Urinary bladder (tissue), 4 donors: Measurements from ENCODE around the gene TMCO4. TPM values are rescaled to one million over a fixed set of nuclear protein-coding genes. Genes with fewer than 3 reads are reported as not detected.

Experiments used
- DNase-seq: peaks from one replicate; pipeline ENCODE4 v3.0.0-alpha.2; 2015; ENCODE audit errors: extremely low spot score
- H3K27ac ChIP-seq: one replicate; pipeline ENCODE4 v1.5.1; 2013; ENCODE audit warnings: low read depth, mild to moderate bottlenecking, moderate library complexity
- H3K36me3 ChIP-seq: one replicate; pipeline ENCODE4 v1.6.1; 2013; ENCODE audit warnings: mild to moderate bottlenecking, moderate library complexity; ENCODE audit not compliant: insufficient read depth
- H3K4me1 ChIP-seq: one replicate; pipeline ENCODE4 v1.6.1; 2013; ENCODE audit warnings: mild to moderate bottlenecking, moderate library complexity; ENCODE audit not compliant: insufficient read depth
- H3K4me3 ChIP-seq: one replicate; pipeline ENCODE4 v1.5.1; 2013; ENCODE audit warnings: low read depth, low read length
- WGBS: extraction: QIAGEN DNeasy Blood & Tissue Kit; methylation state at CpG from one replicate; pipeline ENCODE4 v1.1.7; 2013; 5-methylcytosine and 5-hydroxymethylcytosine counted together
- polyA plus RNA-seq: library from polyadenylated mRNA; stranded (reverse); fragments of 200-250 nt; gene quantifications from one replicate; pipeline ENCODE4 v1.2.3, GENCODE V29; 2013
- total RNA-seq: library from RNA; depleted of rRNA; stranded (reverse); fragments of >200 nt; gene quantifications from one replicate; pipeline ENCODE4 v1.2.3, GENCODE V29; 2014
- donor health status: healthy with polysubstance abuse.
- donor health status: healthy.

TMCO4 gene
- total and polyA plus RNA-seq, 2 donors, result 12.7 to 19.9 TPM

DNA sequence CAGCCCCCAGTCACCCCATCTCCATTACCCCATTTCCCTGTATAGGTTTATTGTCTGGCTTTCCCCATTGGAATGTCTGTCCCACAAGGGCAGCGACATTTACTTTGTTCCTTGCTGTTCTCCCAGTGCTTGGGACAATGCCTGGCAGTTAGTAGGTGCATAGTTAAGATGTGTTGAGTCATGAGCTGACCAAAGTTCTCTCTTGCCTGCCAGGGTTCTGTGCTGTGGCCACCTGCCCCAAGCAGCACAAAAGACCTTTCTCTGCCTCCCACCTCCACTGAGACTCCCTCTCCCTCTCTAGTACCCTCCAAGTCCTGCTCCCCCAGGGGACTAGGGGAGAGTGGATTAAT is 40.0 kb downstream of the TMCO4 start:
- no peak for DNase-seq
- H3K36me3 ChIP-seq, result no peaks in the 10 kb centered on the region
- 91% methylated on average over 1 of the region's 1 CpG for WGBS
- H3K4me3 ChIP-seq, result no peak overlapping the region
- H3K27ac ChIP-seq, result no peak overlapping the region
- no peaks in the 10 kb centered on the region for H3K4me1 ChIP-seq

- Histone ChIP-seq H3K4me1 (no peaks in the 10 kb centered on the region), H3K4me3 (no peak overlapping the region), H3K27ac (no peak overlapping the region), H3K36me3 (no peaks in the 10 kb centered on the region)
- 66% methylated on average over 7 of the region's 7 CpGs for WGBS
- DNase-seq, result no peak
These were observed 41.4 kb downstream of the TMCO4 start for GRCh38 chr1:19758227-19758830.

- H3K27ac ChIP-seq, result no peak overlapping the region
- 93% methylated on average over 4 of the region's 4 CpGs for whole genome bisulfite sequencing
These were observed 42.1 kb downstream of the TMCO4 start for GRCh38 chr1:19757641-19758040.

GRCh38 chr1:19756480-19756879 is 43.2 kb downstream of the TMCO4 start:
- Histone ChIP-seq H3K4me3 (no peak overlapping the region), H3K27ac (no peak overlapping the region), H3K4me1 (no peaks in the 10 kb centered on the region), H3K36me3 (no peaks in the 10 kb centered on the region)
- WGBS, result 59% methylated on average over 5 of the region's 5 CpGs
- DNase-seq, result no peak

More at GRCh38 chr1:19757641-19758040, 42.1 kb downstream of the TMCO4 start:
- Histone ChIP-seq H3K4me3 (no peak overlapping the region), H3K36me3 (no peaks in the 10 kb centered on the region), H3K4me1 (no peaks in the 10 kb centered on the region)
- DNase-seq, result no peak

GRCh38 chr1:19754482-19754881 is 45.2 kb downstream of the TMCO4 start:
- H3K36me3 ChIP-seq, result peaks cover 3% of the 10 kb centered on the region
- H3K4me1 ChIP-seq, result no peaks in the 10 kb centered on the region
- DNase-seq, result no peak
- 44% methylated on average over 10 of the region's 10 CpGs for WGBS
- H3K4me3 ChIP-seq, result no peak overlapping the region
- no peak overlapping the region for H3K27ac ChIP-seq

DNA sequence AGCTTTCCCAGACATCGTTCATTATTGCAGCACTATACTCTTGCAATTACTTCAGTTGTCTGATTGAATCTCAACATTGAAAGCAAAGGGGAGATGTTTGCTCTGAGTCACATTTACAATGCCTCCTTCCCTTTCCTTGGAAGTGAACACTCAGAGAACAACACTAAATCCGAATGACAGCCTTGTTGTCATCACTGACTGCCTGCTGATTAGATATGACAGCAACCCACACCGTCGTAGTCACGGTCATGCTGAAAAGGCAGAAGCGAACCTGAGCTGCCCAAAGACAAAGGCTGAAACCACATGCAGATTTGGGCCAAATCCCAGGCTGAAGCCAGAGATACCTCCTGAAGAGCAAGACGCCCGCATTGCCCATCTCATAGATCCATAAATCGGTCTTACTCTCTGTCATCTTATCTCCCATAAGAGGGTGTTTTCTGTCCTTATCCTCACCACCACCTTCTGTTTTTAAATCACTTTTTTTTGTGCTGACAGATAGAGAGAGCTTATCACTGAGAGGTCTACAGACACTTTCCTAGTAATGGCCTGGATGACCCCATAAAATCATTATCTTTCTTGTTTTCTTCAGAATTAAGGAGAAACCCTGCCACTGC is 47.5 kb downstream of the TMCO4 start:
- no peaks in the 10 kb centered on the region for H3K4me1 ChIP-seq
- 51% methylated on average over 9 of the region's 9 CpGs for WGBS
- H3K27ac ChIP-seq, result no peak overlapping the region
- H3K4me3 ChIP-seq, result no peak overlapping the region
- DNase-seq, result no peak
- peaks cover 3% of the 10 kb centered on the region for H3K36me3 ChIP-seq

GRCh38 chr1:19750882-19751276 is 48.8 kb downstream of the TMCO4 start:
- Histone ChIP-seq H3K4me1 (no peaks in the 10 kb centered on the region), H3K27ac (no peak overlapping the region), H3K4me3 (no peak overlapping the region), H3K36me3 (peaks cover 5% of the 10 kb centered on the region)
- 92% methylated on average over 3 of the region's 3 CpGs for WGBS
- no peak for DNase-seq

DNA sequence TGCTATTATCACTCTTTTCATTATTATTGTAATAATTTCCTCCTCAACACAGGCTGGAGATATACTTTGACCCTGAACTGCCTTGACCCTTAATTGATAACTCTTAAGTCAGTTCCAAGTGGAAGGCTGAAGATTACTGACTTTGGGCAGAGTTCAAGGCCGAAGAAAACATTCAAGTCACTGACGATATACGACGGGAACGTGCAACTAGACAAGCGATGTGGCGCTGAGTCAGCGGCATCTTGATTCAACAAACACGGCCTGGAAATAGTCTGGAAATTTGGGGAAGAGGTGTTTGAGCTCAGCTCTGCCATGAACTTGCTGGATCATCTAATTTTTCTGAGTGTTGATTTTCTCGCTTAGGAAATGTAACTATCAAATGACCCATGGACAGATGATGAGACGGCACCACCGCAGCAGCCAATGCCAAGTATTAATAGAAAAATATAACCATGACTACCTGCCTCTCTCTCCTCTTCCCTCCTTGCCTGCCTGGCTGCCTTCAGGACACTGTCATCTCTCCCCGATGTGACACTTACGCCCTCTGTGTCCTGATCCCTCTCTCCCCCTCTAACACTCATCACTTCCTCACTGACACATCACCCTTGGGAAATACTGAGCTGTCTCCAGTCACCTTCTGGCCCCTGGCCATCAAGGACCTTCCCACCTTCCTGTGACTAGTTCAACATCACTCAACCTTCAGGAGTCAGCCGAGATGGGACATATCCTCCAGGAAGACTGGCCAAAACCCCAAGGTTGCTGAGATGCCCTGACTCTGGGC is 49.4 kb downstream of the TMCO4 start:
- H3K36me3 ChIP-seq, result peaks cover 9% of the 10 kb centered on the region

DNA sequence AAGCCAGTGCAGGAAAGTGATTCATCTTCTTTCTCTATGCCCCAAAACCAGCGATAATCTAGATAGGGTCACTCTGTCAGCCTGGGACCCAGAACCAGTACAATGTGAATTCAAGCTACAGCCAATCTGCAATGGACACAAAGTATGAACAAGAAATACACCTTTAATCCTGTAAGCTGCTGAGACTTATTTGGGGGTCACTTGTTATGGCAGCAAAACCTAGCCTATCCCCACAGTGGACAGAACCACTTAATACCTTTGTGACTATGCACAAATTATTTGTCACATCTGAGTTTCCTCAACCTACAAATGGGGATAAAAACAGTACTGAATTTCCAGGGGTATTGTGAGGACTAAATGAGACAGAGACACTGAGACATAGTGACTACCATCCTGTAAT is 50.0 kb downstream of the TMCO4 start:
- Histone ChIP-seq H3K4me1 (no peaks in the 10 kb centered on the region), H3K27ac (no peak overlapping the region), H3K36me3 (peaks cover 9% of the 10 kb centered on the region), H3K4me3 (no peak overlapping the region)
- WGBS, result 100% methylated on average over 1 of the region's 1 CpG
- no peak for DNase-seq

More for the DNA sequence above, 49.4 kb downstream of the TMCO4 start:
- no peaks in the 10 kb centered on the region for H3K4me1 ChIP-seq
- no peak overlapping the region for H3K27ac ChIP-seq
- DNase-seq, result no peak
- no peak overlapping the region for H3K4me3 ChIP-seq
- WGBS, result 91% methylated on average over 15 of the region's 15 CpGs

DNA sequence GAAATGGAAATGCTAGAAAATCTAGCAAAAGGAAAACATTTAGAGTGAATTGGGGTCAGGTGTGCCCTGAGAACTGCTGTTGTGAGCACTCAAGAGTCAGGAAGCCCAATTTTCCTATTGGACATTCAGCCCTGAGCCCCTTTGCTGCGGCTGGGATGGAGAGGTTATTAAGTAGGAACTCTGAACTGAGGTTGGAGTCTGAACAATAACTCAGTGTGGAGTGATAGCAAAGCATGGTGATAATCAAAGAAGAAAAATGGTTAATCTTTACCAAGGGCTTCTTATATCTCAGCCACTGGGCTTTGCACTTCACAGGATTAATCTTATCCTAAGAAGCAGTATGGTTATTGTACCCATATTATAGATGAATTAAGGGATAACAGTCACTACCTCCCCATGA is 52.0 kb downstream of the TMCO4 start:
- Histone ChIP-seq H3K36me3 (peaks cover 9% of the 10 kb centered on the region), H3K4me3 (no peak overlapping the region), H3K27ac (no peak overlapping the region), H3K4me1 (no peaks in the 10 kb centered on the region)
- 91% methylated on average over 1 of the region's 1 CpG for WGBS
- no peak for DNase-seq

GRCh38 chr1:19744886-19745285 is 54.8 kb downstream of the TMCO4 start:
- 99% methylated on average over 1 of the region's 1 CpG for whole genome bisulfite sequencing
- no peak overlapping the region for H3K27ac ChIP-seq
- H3K36me3 ChIP-seq, result peaks cover 7% of the 10 kb centered on the region
- H3K4me3 ChIP-seq, result no peak overlapping the region
- H3K4me1 ChIP-seq, result no peaks in the 10 kb centered on the region
- DNase-seq, result no peak

DNA sequence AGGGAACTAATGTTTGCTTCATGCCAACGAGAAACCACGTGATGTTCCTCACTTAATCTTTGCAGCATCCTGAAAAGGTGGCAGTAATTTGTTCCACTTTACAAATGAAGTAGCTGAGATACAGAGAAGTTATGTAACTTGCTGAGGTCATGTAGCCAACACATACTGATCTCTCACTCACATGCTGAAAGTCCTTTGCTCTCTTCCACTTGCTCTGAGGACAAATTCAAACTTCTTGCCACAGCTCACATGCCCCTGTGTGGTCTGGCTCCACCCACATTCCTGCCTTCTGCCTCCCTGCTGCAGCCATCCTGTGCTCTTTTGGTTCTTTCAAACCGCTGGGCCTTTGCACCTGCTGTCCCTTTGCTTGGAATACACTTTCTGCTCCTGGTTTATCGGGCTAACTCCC is 55.4 kb downstream of the TMCO4 start:
- Histone ChIP-seq H3K4me1 (no peaks in the 10 kb centered on the region), H3K36me3 (peaks cover 7% of the 10 kb centered on the region), H3K27ac (no peak overlapping the region), H3K4me3 (no peak overlapping the region)
- no peak for DNase-seq
- WGBS, result 85% methylated on average over 4 of the region's 4 CpGs

GRCh38 chr1:19743793-19744192 is 55.9 kb downstream of the TMCO4 start:
- no peak for DNase-seq
- WGBS, result 92% methylated on average over 9 of the region's 9 CpGs
- Histone ChIP-seq H3K4me1 (no peaks in the 10 kb centered on the region), H3K36me3 (peaks cover 7% of the 10 kb centered on the region), H3K4me3 (no peak overlapping the region), H3K27ac (no peak overlapping the region)

DNA sequence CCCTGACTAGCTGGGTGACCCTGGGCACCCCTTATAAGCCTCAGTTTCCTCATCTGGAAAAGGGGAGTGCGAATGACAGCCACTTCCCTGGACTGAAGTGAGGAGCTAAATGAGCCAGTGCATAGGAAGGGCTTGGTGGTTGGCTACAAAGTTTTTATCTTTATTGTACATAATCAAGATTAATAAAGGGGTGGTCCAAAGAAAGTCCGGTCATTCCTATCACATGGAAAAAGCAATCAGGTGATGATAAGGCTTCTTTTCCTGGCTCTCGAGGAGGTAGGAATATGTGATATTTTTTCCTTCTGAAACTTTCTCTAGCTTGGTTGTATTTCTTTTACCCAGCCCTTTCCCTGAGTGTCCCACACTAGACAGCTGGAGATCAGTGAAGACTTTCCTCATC is 56.5 kb downstream of the TMCO4 start:
- no peak for DNase-seq
- WGBS, result 91% methylated on average over 3 of the region's 3 CpGs
- no peak overlapping the region for H3K4me3 ChIP-seq
- peaks cover 7% of the 10 kb centered on the region for H3K36me3 ChIP-seq
- H3K27ac ChIP-seq, result no peak overlapping the region
- no peaks in the 10 kb centered on the region for H3K4me1 ChIP-seq
